GM18505 (cell line): Measurements from ENCODE around the gene INPP5E.

Experiments
- ATAC-seq: cut with Tn5 transposase; IDR thresholded peaks from one replicate; pipeline ENCODE4 v1.9.1; 2021; ENCODE audit not compliant: unreplicated experiment
- POLR2A ChIP-seq: IDR thresholded peaks from 4 replicates; pipeline ENCODE4 v1.6.1; 2011; ENCODE audit warnings: borderline replicate concordance; ENCODE audit not compliant: insufficient read depth, insufficient read length; ENCODE audit errors: extremely low read depth

Gene INPP5E

GRCh38 chr9:136482046-136482792 lies 42.6 kb upstream of the INPP5E start:
- no peak for TF ChIP-seq POLR2A
- ATAC-seq, result no peak

GRCh38 chr9:136481558-136481957 lies 41.9 kb upstream of the INPP5E start:
- TF ChIP-seq POLR2A, result no peak
- ATAC-seq, result no peak

- ATAC-seq, result no peak
- no peak for TF ChIP-seq POLR2A
These were observed 36.9 kb upstream of the INPP5E start for GRCh38 chr9:136476369-136477150.

- ATAC-seq, result no peak
- TF ChIP-seq POLR2A, result no peak
These were observed 35.6 kb upstream of the INPP5E start for GRCh38 chr9:136474974-136475865.

DNA sequence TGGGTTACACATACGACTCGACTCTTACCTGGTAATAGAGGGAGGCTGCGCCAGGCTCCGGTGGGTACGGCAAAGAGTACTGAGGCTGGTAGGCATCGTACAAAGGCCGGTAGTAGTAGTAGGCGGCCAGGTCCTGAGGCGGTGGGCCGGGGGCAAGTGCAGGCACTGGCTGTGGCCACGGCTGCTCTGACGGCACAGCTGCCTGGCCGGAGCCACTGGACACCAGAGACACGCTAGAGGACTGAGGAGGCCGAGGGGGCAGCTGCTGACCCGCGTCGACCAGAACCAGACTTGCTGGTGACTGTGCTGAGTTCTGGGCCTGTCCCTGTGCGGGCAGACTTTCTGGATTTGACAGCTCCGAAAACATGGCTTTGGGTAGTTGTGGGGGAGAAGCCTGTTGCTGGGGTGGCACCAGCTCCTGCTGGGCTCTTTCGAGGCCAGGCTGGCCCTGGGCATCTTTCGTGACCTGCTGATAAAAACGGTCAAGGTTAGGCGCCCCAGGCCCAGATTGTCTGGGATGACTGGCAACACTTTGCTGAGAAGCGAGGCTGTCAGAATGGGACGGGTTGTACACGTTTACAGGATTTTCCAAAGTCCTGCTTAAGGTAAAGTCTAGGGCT lies 34.5 kb upstream of the INPP5E start:
- no peak for ATAC-seq
- TF ChIP-seq POLR2A, result no peak

- no peak for ATAC-seq
- no peak for TF ChIP-seq POLR2A
These were observed 33.7 kb upstream of the INPP5E start for GRCh38 chr9:136473354-136473721.

- TF ChIP-seq POLR2A, result no peak
- ATAC-seq, result no peak
These were observed 33.2 kb upstream of the INPP5E start for GRCh38 chr9:136472640-136473353.

DNA sequence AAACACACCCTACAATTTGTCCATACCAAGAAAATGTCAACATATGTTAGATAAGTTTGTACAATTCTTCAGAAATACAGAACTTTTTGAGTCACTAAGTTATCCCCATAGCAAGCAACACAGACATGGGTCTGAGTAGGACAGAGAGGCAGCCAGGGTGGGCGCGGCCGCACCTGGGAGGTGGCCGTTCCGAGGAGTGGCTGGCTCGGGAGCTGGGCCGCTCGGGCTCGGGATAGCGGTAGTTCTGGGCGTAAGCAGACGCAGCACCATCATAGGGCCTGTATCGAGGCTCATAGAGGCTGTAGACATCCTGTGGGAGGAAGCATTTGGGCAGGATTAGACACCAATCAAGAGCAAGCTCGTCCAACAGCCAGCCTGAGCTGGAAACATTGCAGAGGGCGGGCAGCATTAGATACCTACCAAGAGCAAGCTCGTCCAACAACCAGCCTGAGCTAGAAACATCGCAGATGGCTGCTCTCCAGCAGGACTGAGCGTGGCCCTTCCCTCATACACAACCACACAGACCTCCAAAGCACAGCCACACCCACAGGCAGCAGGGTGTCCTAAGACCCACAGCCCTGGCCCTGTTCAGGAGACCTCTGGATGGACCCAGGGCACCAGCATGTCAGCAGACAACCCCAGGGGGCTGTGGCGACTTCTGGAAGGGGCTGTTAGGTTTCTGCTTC lies 32.3 kb upstream of the INPP5E start:
- no peak for TF ChIP-seq POLR2A
- no peak for ATAC-seq

GRCh38 chr9:136470792-136471469 lies 31.3 kb upstream of the INPP5E start:
- ATAC-seq, result no peak
- no peak for TF ChIP-seq POLR2A

DNA sequence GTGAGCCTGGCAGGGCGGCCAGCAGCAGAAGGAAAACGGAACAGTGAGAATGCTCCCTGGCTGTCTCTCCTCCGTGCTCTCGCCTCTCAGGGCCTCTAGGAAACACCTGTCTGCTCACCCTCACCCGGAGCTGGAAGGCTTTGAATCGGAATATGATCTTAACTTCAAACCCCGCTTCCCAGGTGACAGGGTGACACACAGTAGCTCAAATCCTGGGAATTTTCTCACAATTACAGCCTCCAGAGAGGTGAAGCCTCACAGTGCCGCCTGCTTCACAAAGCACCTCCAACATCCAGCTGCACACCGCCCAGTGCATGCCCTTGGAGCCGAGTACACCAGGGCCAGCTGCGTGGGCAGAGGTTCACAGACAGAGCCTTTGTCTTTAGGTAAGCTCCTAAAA lies 30.7 kb upstream of the INPP5E start:
- no peak for ATAC-seq

GRCh38 chr9:136467766-136468165 lies 28.1 kb upstream of the INPP5E start:
- TF ChIP-seq POLR2A, result no peak
- ATAC-seq, result no peak

More for the DNA sequence above, 30.7 kb upstream of the INPP5E start:
- no peak for TF ChIP-seq POLR2A
